Stimulated activated CD4-positive, alpha-beta T cell treated with anti-CD3 and anti-CD28 coated beads, Interleukin-12 subunit alpha, Interleukin-12 subunit beta, amount 100 ng/mL, for 48 hours (primary cell): Measurements from ENCODE around the gene TGDS.

Experiments
- DNase-seq, 3 donors: peaks; one replicate each; pipeline ENCODE4 v3.0.0-alpha.2; 2020; ENCODE audit warnings: low read depth in 2 of 3, low spot score in 1 of 3

Gene TGDS

GRCh38 chr13:94601446-94602431, 5.8 kb upstream of the TGDS start, which contains the start of gene GPR180:
Gene GPR180 (plus strand): TSS chr13:94601857. CDS start chr13:94601928, 71 bp downstream.
- DNase-seq: peak; percentile 82 to 89 (median 87)

GRCh38 chr13:94599877-94600276, 3.9 kb upstream of the TGDS start:
- no peak for DNase-seq

- DNase-seq: no peak
These were observed 2.3 kb upstream of the TGDS start for GRCh38 chr13:94598281-94598680.

- peak in 1 of 3 donors; percentile 2 for DNase-seq
These were observed 621 bp upstream of the TGDS start for GRCh38 chr13:94596575-94596971.

GRCh38 chr13:94595001-94595949, 677 bp downstream of the TGDS start:
- peak in 1 of 3 donors; percentile 25 for DNase-seq

GRCh38 chr13:94590744-94591143, 5.2 kb downstream of the TGDS start:
- no peak for DNase-seq

GRCh38 chr13:94588541-94588940, 7.4 kb downstream of the TGDS start:
- DNase-seq: no peak

- no peak for DNase-seq
These were observed 9.6 kb downstream of the TGDS start for GRCh38 chr13:94586371-94586770.

- no peak for DNase-seq
These were observed 10.3 kb downstream of the TGDS start for GRCh38 chr13:94585543-94586101.

GRCh38 chr13:94583926-94584325, 12.0 kb downstream of the TGDS start:
- DNase-seq: no peak

- no peak for DNase-seq
These were observed 16.9 kb downstream of the TGDS start for GRCh38 chr13:94579063-94579462.

- no peak for DNase-seq
These were observed 26.3 kb downstream of the TGDS start for GRCh38 chr13:94569615-94570014.

GRCh38 chr13:94568443-94568842, 27.5 kb downstream of the TGDS start:
- DNase-seq: no peak

- no peak for DNase-seq
These were observed 28.4 kb downstream of the TGDS start for GRCh38 chr13:94567581-94567980.

GRCh38 chr13:94561126-94561525, 34.8 kb downstream of the TGDS start:
- no peak for DNase-seq

- no peak for DNase-seq
These were observed 35.8 kb downstream of the TGDS start for GRCh38 chr13:94560116-94560515.

GRCh38 chr13:94559222-94559795, 36.6 kb downstream of the TGDS start:
- no peak for DNase-seq

- peak in 1 of 3 donors; percentile 4 for DNase-seq
These were observed 37.2 kb downstream of the TGDS start for GRCh38 chr13:94558716-94559115.

GRCh38 chr13:94557684-94558235, 38.2 kb downstream of the TGDS start:
- no peak for DNase-seq

- DNase-seq: no peak
These were observed 39.3 kb downstream of the TGDS start for GRCh38 chr13:94556621-94557020.

GRCh38 chr13:94556041-94556440, 39.9 kb downstream of the TGDS start:
- no peak for DNase-seq
